ENCODE measurements around the gene KDM5A.

GRCh38 chr12:304805-305204 is 84.3 kb downstream of the KDM5A start:
- no peak for TF ChIP-seq EZH2phosphoT487 (IDR thresholded peaks at IDR 0.05; ENCODE audit: borderline replicate concordance, low read depth, low read length)
- TF ChIP-seq, protein P1, sequence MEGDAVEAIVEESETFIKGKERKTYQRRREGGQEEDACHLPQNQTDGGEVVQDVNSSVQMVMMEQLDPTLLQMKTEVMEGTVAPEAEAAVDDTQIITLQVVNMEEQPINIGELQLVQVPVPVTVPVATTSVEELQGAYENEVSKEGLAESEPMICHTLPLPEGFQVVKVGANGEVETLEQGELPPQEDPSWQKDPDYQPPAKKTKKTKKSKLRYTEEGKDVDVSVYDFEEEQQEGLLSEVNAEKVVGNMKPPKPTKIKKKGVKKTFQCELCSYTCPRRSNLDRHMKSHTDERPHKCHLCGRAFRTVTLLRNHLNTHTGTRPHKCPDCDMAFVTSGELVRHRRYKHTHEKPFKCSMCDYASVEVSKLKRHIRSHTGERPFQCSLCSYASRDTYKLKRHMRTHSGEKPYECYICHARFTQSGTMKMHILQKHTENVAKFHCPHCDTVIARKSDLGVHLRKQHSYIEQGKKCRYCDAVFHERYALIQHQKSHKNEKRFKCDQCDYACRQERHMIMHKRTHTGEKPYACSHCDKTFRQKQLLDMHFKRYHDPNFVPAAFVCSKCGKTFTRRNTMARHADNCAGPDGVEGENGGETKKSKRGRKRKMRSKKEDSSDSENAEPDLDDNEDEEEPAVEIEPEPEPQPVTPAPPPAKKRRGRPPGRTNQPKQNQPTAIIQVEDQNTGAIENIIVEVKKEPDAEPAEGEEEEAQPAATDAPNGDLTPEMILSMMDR (conservative IDR thresholded peaks at IDR 0.05; ENCODE audit: low read length): no peak
